BE2C (cell line): ENCODE data around the gene CDX2.

Experiments
- DNase-seq: peaks from one replicate; pipeline ENCODE4 v3.0.0-alpha.2; 2020
- H3K27me3 ChIP-seq: fragments of 250-450 bp; sonication (Bioruptor Pico); 2 replicates; pipeline ENCODE4 v1.5.1; 2020; ENCODE audit warnings: mild to moderate bottlenecking
- H3K36me3 ChIP-seq: fragments of 250-450 bp; sonication (Bioruptor Pico); 2 replicates; pipeline ENCODE4 v1.5.1; 2020; ENCODE audit warnings: mild to moderate bottlenecking
- H3K4me1 ChIP-seq: fragments of 250-450 bp; sonication (Bioruptor Pico); 2 replicates; pipeline ENCODE4 v1.5.1; 2020
- H3K4me3 ChIP-seq: 2 replicates; pipeline ENCODE4 v1.5.1; 2011; ENCODE audit warnings: low read depth, low read length
- H3K9me3 ChIP-seq: fragments of 250-450 bp; sonication (Bioruptor Pico); 2 replicates; pipeline ENCODE4 v1.5.1; 2020
- TF ChIP-seq, protein P1 (sequence below): IDR thresholded peaks from 2 replicates; pipeline ENCODE4 v1.5.1; 2012; ENCODE audit warnings: mild to moderate bottlenecking, low read depth, low read length

CDX2 gene

DNA sequence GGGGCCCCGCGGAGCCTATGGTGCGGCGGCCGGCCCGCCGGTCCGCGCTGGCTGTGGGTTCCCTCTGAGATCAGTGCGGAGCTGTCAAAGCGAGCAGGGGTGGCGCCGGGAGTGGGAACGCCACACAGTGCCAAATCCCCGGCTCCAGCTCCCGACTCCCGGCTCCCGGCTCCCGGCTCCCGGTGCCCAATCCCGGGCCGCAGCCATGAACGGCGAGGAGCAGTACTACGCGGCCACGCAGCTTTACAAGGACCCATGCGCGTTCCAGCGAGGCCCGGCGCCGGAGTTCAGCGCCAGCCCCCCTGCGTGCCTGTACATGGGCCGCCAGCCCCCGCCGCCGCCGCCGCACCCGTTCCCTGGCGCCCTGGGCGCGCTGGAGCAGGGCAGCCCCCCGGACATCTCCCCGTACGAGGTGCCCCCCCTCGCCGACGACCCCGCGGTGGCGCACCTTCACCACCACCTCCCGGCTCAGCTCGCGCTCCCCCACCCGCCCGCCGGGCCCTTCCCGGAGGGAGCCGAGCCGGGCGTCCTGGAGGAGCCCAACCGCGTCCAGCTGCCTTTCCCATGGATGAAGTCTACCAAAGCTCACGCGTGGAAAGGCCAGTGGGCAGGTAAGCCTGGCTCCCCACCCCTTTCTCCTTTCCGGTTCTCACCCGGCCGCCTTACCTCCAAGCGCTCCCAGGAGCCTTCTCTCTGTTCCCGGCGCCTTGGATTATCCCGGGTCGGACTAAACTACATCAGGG lies 49.0 kb downstream of the CDX2 start, which contains the start of gene PDX1:
TSS of gene PDX1 (plus strand) at position 67 of the 743 bp plus-strand sequence. CDS start at position 206, 139 bp downstream.
- Histone ChIP-seq H3K4me3 (no peak within 1 kb of the TSS), H3K27me3 (peaks cover 98% of the 10 kb centered on the region), H3K36me3 (no peaks in the 10 kb centered on the region), H3K9me3 (no peaks in the 10 kb centered on the region), H3K4me1 (no peaks in the 10 kb centered on the region)
- TF ChIP-seq, protein P1, sequence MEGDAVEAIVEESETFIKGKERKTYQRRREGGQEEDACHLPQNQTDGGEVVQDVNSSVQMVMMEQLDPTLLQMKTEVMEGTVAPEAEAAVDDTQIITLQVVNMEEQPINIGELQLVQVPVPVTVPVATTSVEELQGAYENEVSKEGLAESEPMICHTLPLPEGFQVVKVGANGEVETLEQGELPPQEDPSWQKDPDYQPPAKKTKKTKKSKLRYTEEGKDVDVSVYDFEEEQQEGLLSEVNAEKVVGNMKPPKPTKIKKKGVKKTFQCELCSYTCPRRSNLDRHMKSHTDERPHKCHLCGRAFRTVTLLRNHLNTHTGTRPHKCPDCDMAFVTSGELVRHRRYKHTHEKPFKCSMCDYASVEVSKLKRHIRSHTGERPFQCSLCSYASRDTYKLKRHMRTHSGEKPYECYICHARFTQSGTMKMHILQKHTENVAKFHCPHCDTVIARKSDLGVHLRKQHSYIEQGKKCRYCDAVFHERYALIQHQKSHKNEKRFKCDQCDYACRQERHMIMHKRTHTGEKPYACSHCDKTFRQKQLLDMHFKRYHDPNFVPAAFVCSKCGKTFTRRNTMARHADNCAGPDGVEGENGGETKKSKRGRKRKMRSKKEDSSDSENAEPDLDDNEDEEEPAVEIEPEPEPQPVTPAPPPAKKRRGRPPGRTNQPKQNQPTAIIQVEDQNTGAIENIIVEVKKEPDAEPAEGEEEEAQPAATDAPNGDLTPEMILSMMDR: no peak
- peak; percentile 38 for DNase-seq

DNA sequence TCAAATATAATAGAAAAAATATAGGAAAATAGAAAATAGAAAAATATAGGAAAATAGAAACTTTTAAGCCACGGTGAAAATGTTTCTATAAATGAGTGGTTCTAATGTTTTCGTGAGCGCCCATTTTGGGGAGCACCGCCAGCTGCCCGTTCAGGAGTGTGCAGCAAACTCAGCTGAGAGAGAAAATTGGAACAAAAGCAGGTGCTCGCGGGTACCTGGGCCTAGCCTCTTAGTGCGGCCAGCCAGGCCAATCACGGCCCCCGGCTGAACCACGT lies 49.5 kb downstream of the CDX2 start:
- TF ChIP-seq, protein P1: no peak
- no peaks in the 10 kb centered on the region for H3K9me3 ChIP-seq
- no peak for DNase-seq
- H3K36me3 ChIP-seq: no peaks in the 10 kb centered on the region
- H3K27me3 ChIP-seq: peaks cover 93% of the 10 kb centered on the region
- H3K4me3 ChIP-seq: no peak overlapping the region
- H3K4me1 ChIP-seq: no peaks in the 10 kb centered on the region

GRCh38 chr13:27918918-27919658 lies 50.0 kb downstream of the CDX2 start:
- TF ChIP-seq, protein P1: no peak
- DNase-seq: no peak
- H3K36me3 ChIP-seq: no peaks in the 10 kb centered on the region
- H3K9me3 ChIP-seq: no peaks in the 10 kb centered on the region
- peaks cover 92% of the 10 kb centered on the region for H3K27me3 ChIP-seq
- H3K4me3 ChIP-seq: no peak overlapping the region
- no peaks in the 10 kb centered on the region for H3K4me1 ChIP-seq

DNA sequence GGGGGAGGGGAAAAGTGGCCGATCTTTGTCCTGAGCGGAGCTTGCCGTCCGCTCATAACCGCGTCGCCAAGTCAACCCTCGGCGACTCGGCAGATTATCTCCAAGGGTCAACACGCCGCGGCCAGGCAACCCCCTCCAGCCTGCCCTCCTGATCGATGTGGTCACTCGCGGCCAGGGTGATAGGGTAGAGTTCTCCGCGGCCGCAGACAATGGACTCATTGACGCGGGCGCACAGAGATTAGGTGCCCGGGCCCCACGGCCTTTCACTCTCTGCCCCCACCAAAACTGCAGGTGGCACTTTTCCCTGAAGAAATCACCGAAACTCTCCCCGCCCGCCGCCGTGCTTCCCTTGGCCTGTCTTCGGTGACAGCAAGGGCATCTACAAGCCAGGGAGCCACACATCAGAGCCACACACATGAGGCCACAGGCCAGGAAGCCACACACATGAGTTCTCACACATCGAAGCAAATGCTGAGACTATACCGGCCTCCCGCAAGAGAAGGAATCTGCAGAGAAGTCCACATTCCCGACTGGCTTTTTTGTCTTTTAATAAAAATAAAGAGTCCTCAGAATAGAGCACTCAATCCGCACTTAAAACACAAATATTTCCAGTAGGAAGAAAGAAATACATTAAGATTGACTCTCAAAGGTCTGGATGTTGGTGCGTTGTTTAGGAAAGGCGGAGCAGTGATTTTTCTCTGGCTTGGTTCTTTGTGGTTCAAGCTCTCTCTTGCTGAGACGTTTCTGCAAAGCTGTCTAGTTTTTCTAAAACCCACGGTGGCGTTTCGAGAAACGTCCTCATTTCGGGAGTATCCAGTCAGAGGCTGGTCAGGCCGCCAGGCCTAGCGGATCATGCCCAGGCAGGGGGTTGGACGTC lies 50.8 kb downstream of the CDX2 start:
- no peaks in the 10 kb centered on the region for H3K9me3 ChIP-seq
- no peaks in the 10 kb centered on the region for H3K36me3 ChIP-seq
- TF ChIP-seq, protein P1: no peak
- peaks cover 92% of the 10 kb centered on the region for H3K27me3 ChIP-seq
- no peak for DNase-seq
- no peak overlapping the region for H3K4me3 ChIP-seq
- no peaks in the 10 kb centered on the region for H3K4me1 ChIP-seq

GRCh38 chr13:27917121-27917947 lies 51.8 kb downstream of the CDX2 start:
- TF ChIP-seq, protein P1: no peak
- Histone ChIP-seq H3K27me3 (peaks cover 88% of the 10 kb centered on the region), H3K9me3 (no peaks in the 10 kb centered on the region), H3K4me3 (no peak overlapping the region), H3K36me3 (no peaks in the 10 kb centered on the region), H3K4me1 (no peaks in the 10 kb centered on the region)
- no peak for DNase-seq
